ENCODE measurements around the gene TAF1. TPM values are rescaled to one million over a fixed set of nuclear protein-coding genes. Genes with fewer than 3 reads are reported as not detected.
A peak's percentile ranks its signal among the peaks of the same experiment; 100 is the strongest.

Gene TAF1
- total and polyA plus RNA-seq, 2 of the 13 experiments (the other 11 are each of a cell fraction or from before 2014, with no cell fraction given) = 8.1 to 17.7 TPM

- no peak for TF ChIP-seq ZBTB14 (CRISPR knock-in tag; IDR thresholded peaks at IDR 0.05)
- TF ChIP-seq ZNF709 (CRISPR knock-in tag; IDR thresholded peaks at IDR 0.05) = no peak
- 0 out of 2 replicates have a peak, but pooled peaks have one; percentile 28 for TF ChIP-seq DMAP1 (CRISPR knock-in tag; IDR thresholded peaks at IDR 0.05)
- no peak for TF ChIP-seq ZSCAN30 (CRISPR knock-in tag; IDR thresholded peaks at IDR 0.05)
- peak; percentile 61 for TF ChIP-seq RBFOX2 (IDR thresholded peaks at IDR 0.05; ENCODE audit: low read depth, low read length)
- peak; percentile 41; the same call in 1 of the 2 replicates for TF ChIP-seq GMEB1 (CRISPR knock-in tag; IDR thresholded peaks at IDR 0.05; ENCODE audit: borderline replicate concordance)
- peak; percentile 46; the same call in 1 of the 2 replicates for TF ChIP-seq PHF8 (CRISPR knock-in tag; IDR thresholded peaks at IDR 0.05)
- peak; percentile 54 for TF ChIP-seq POLR2AphosphoS5 (IDR thresholded peaks at IDR 0.05; ENCODE audit: low read depth, low read length)
Measured at GRCh38 chrX:71365356-71365874, 742 bp upstream of the TAF1 start (continued).

DNA sequence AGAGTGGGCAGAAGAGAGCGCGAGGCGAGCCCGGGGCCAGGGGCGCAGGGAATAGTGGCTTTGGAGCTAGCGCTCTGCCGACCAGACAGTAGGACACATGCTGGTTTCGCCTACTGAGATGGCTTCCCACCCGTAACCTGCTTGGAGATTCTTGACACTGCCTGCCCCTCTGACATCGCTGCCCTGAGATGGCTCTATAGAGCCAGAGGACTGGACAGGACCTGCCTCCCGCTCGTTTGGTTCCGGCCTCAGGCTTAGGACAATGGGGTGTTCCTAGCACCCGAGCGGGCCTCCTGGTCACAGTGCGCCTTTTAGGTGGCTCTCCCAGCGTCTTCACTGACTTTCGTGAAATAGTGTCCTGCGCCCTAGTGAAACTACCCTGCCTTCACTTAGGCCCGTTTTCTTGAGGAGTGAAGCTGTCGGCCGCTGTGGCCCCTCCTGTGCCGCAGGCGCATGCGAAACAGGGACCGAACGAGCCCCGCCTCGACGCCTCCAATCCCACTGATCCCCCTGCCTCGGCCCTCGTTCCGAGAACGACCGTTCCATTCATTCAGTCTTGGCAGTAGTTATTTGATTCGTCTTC lies 608 bp downstream of the TAF1 start:
- Histone ChIP-seq H3K4me3 (replicated peaks in 1 of 3; ENCODE audit: insufficient read depth in 1 of 3, low read depth in 2 of 3, low read length in 3 of 3) (peak overlapping the region; percentile 57 to 87 (median 76)), H3K4me2 (ENCODE audit: low read depth, low read length) (peak overlapping the region; percentile 77), H3K9ac (ENCODE audit: insufficient read depth, low read depth, low read length) (peak overlapping the region; percentile 87), H2AFZ (ENCODE audit: low read length) (no peak overlapping the region), H3K4me1 (ENCODE audit: insufficient read depth, low read length) (peaks cover 30% of the 10 kb centered on the region), H3K79me2 (ENCODE audit: insufficient read depth, low read length) (peaks cover 40% of the 10 kb centered on the region), H3K36me3 (replicated peaks in 1 of 2; ENCODE audit: control insufficient read depth in 1 of 2, insufficient read depth in 2 of 2, low read length in 2 of 2) (peaks cover 0 to 5% of the 10 kb centered on the region in 2 experiments; a peak in 1 of 5 replicates), H4K20me1 (ENCODE audit: insufficient read depth, low read length) (no peaks in the 10 kb centered on the region), H3K27me3 (ENCODE audit: control insufficient read depth in 1 of 2, insufficient read depth in 2 of 2, low read length in 2 of 2) (no peaks in the 10 kb centered on the region; a peak in 1 of 5 replicates), H3K9me3 (ENCODE audit: low read length) (no peaks in the 10 kb centered on the region), H3K27ac (ENCODE audit: extremely low read length, insufficient read depth, low read length) (peak overlapping the region; percentile 92)
- in situ Hi-C loops (cut with HindIII; ENCODE audit: extremely low pct_ligation_motif_present, low pct_unique_long_range_greater_than_20kb) = no loop called here
- ChIA-PET CTCF (ENCODE audit: low intra/inter-chr PET ratio, low total read pairs) (no interaction called here), POLR2A (interaction anchor here (0.8 to 2.6 kb wide), 15 partner anchors 13 to 184 kb away, joined by 3 to 36 read pairs (median 9); partner anchors contain the start of genes ITGB1BP2, NONO, OGT and ZMYM3)
- TSS peak; percentile 77 for BruUV-seq (replicated peaks)
- FAIRE-seq = no peak
- no peak for DNase-seq (ENCODE audit: low spot score)
- WGBS (ENCODE audit: low lambda C conversion rate) = 0% methylated on average over 10 of the region's 36 CpGs
- intact Hi-C loops (cut with micrococcal nuclease; ENCODE audit: unreplicated experiment) = loop anchor here (1.0 to 2.0 kb wide), 2 partner anchors 26 to 83 kb away; partner anchors contain the start of gene NONO
- ATAC-seq = peak; percentile 32
- TF ChIP-seq KMT2A (CRISPR knock-in tag; IDR thresholded peaks at IDR 0.05) (peak; percentile 37; the same call in 1 of the 2 replicates), RBM39 (IDR thresholded peaks at IDR 0.05; ENCODE audit: low read depth, low read length, poor library complexity, severe bottlenecking) (no peak), DMAP1 (CRISPR knock-in tag; IDR thresholded peaks at IDR 0.05) (0 out of 2 replicates have a peak, but pooled peaks have one; percentile 15), ZNF180 (CRISPR knock-in tag; IDR thresholded peaks at IDR 0.05; ENCODE audit: borderline replicate concordance, low read depth) (no peak), AGO2 (optimal IDR thresholded peaks at IDR 0.05; ENCODE audit: low read depth, low read length) (peak; percentile 63), YEATS4 (CRISPR knock-in tag; IDR thresholded peaks at IDR 0.05; ENCODE audit: borderline replicate concordance) (peak; percentile 38; the same call in 1 of the 2 replicates), POLR2G (IDR thresholded peaks at IDR 0.05; ENCODE audit: low read depth, low read length) (peak; percentile 45; the same call in 1 of the 2 replicates)
- TF ChIP-seq, protein P1, sequence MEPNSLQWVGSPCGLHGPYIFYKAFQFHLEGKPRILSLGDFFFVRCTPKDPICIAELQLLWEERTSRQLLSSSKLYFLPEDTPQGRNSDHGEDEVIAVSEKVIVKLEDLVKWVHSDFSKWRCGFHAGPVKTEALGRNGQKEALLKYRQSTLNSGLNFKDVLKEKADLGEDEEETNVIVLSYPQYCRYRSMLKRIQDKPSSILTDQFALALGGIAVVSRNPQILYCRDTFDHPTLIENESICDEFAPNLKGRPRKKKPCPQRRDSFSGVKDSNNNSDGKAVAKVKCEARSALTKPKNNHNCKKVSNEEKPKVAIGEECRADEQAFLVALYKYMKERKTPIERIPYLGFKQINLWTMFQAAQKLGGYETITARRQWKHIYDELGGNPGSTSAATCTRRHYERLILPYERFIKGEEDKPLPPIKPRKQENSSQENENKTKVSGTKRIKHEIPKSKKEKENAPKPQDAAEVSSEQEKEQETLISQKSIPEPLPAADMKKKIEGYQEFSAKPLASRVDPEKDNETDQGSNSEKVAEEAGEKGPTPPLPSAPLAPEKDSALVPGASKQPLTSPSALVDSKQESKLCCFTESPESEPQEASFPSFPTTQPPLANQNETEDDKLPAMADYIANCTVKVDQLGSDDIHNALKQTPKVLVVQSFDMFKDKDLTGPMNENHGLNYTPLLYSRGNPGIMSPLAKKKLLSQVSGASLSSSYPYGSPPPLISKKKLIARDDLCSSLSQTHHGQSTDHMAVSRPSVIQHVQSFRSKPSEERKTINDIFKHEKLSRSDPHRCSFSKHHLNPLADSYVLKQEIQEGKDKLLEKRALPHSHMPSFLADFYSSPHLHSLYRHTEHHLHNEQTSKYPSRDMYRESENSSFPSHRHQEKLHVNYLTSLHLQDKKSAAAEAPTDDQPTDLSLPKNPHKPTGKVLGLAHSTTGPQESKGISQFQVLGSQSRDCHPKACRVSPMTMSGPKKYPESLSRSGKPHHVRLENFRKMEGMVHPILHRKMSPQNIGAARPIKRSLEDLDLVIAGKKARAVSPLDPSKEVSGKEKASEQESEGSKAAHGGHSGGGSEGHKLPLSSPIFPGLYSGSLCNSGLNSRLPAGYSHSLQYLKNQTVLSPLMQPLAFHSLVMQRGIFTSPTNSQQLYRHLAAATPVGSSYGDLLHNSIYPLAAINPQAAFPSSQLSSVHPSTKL (CRISPR knock-in tag; IDR thresholded peaks at IDR 0.05) = no peak

All from HepG2 (cell line).